ENCODE measurements around the gene CYP20A1.

CYP20A1 gene

DNA sequence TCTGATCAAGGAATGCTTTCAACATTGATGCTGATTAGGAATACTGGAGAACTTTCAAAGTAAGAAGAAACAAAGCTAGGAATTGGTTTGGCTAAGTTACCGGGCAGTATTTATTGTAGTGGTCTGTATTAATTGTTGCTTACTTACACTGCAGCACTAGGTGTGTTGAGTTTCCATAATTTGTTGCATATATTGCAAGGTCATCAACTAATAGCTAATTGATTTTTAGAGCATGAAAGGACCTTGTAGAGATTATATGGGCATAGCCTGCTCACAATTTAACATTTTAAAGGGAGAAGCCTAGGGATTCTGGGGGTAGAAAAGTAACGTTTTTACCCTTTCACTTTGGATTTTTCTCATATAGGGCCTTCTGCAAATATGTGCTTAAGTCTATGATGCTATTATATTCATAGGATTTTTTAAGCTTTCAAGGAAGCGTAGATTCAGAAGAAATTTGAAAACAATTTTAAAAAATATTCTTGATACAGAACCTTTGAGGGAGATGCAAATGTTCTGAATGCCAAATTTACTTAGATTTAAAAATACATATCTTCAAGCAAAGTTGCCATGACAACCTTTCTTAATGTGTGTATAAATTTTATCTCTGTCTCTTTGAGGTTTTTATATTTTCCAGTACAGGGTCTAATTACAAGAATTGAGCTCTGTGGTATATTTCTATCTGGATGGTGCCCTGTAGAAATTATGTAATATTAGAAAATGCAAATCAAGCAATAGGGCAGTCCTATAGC is 72.0 kb downstream of the CYP20A1 start:
- H3K27ac ChIP-seq, result no peak overlapping the region
- in situ Hi-C loops (cut with HindIII; ENCODE audit: low pct_ligation_motif_present, low sequenced_read_pairs), result no loop called here
- H3K4me3 ChIP-seq (ENCODE audit: low read depth, low read length), result no peak overlapping the region
- no peaks in the 10 kb centered on the region for H3K36me3 ChIP-seq (replicated peaks)
- H3K27me3 ChIP-seq (replicated peaks), result no peaks in the 10 kb centered on the region
- TF ChIP-seq CTCF (IDR thresholded peaks at IDR 0.05; ENCODE audit: low read depth, low read length, missing control alignments), result no peak
- DNase-seq, result no peak

DNA sequence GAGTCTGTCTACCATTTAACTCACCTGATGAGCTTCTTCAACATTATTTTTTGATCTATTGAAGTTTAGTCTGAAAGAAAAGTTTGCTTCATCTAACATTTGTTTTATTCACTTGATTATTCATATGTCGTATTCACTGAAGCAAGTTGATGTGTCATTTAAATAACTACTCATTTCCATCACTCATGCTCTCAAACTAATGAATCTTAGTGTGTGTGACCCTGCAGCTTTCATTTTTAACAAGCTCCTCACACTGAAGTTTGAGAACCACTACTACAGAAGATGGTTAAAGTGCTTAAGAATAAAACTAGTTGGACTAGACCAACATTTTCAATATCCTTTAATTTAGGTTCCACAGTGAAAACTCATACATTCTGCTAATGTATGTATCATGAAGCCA is 87.5 kb downstream of the CYP20A1 start:
- Histone ChIP-seq H3K36me3 (replicated peaks) (no peaks in the 10 kb centered on the region), H3K27ac (no peak overlapping the region), H3K4me3 (ENCODE audit: low read depth, low read length) (no peak overlapping the region), H3K27me3 (replicated peaks) (no peaks in the 10 kb centered on the region)
- in situ Hi-C loops (cut with HindIII; ENCODE audit: low pct_ligation_motif_present, low sequenced_read_pairs), result no loop called here
- no peak for TF ChIP-seq CTCF (IDR thresholded peaks at IDR 0.05; ENCODE audit: low read depth, low read length, missing control alignments)
- no peak for DNase-seq

- in situ Hi-C loops (cut with HindIII; ENCODE audit: low pct_ligation_motif_present, low sequenced_read_pairs), result no loop called here
- TF ChIP-seq CTCF (IDR thresholded peaks at IDR 0.05; ENCODE audit: low read depth, low read length, missing control alignments), result no peak
- peak; percentile 10 for DNase-seq
- H3K36me3 ChIP-seq (replicated peaks), result no peaks in the 10 kb centered on the region
- H3K27ac ChIP-seq, result peak overlapping the region; percentile 68
- H3K4me3 ChIP-seq (ENCODE audit: low read depth, low read length), result peak overlapping the region; percentile 83
- no peaks in the 10 kb centered on the region for H3K27me3 ChIP-seq (replicated peaks)
These were observed 88.7 kb downstream of the CYP20A1 start for GRCh38 chr2:203327582-203327900.

DNA sequence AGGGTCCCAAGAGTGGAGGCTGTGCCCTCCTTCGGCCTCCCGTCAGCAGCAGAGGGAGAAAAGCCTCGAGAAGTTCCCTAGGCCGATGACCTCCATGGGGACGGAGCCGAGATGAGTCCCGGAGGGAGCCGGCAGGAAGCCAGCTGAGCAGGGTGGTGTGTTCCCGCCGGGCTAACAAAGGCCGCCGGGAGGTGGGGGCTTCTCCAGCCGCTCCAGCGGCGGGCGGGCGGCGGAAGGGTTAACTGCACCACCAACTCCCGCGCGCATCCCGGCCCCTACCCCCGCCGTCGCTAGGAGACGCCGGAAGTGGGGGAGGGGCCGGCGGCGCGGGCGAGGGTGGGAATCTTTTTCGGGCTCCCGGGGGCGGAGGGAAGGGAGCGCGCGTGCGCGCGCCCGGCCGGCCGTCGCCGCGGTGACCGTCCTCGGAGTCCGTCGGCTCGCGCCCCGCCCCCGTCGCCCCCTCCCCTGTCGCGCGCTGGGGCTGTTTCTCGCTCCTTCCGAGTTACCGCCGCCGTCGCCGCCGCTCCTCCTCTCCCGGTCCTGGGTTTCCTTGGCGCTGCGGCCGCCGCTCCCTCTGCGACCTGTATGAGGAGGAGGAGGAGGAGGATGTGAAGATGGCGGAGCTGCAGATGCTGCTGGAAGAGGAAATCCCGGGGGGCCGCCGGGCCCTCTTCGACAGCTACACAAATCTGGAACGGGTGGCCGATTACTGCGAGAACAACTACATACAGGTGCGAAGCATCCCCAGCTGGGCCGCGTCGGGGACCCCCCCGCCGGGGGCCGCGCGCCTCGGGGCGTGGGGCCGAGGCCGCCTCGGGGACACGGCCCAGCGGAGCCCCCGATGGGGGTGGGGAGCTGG is 89.3 kb downstream of the CYP20A1 start, which contains the start of gene ABI2:
TSS of gene ABI2 (plus strand) at position 494 of the 859 bp plus-strand sequence. CDS start at position 615, 121 bp downstream.
- no peak for TF ChIP-seq CTCF (IDR thresholded peaks at IDR 0.05; ENCODE audit: low read depth, low read length, missing control alignments)
- peak within 1 kb of the TSS; percentile 68 for H3K27ac ChIP-seq
- in situ Hi-C loops (cut with HindIII; ENCODE audit: low pct_ligation_motif_present, low sequenced_read_pairs), result no loop called here
- H3K27me3 ChIP-seq (replicated peaks), result no peaks in the 10 kb centered on the region
- peak within 1 kb of the TSS; percentile 83 for H3K4me3 ChIP-seq (ENCODE audit: low read depth, low read length)
- H3K36me3 ChIP-seq (replicated peaks), result no peaks in the 10 kb centered on the region
- peak; percentile 71 for DNase-seq

GRCh38 chr2:203328760-203329540 is 90.1 kb downstream of the CYP20A1 start:
- Histone ChIP-seq H3K36me3 (replicated peaks) (no peaks in the 10 kb centered on the region), H3K4me3 (ENCODE audit: low read depth, low read length) (peak overlapping the region; percentile 83), H3K27me3 (replicated peaks) (no peaks in the 10 kb centered on the region), H3K27ac (peak overlapping the region; percentile 68)
- TF ChIP-seq CTCF (IDR thresholded peaks at IDR 0.05; ENCODE audit: low read depth, low read length, missing control alignments), result no peak
- in situ Hi-C loops (cut with HindIII; ENCODE audit: low pct_ligation_motif_present, low sequenced_read_pairs), result no loop called here
- DNase-seq, result peak; percentile 32

All from brain microvascular endothelial cell (primary cell).